GM12874 (cell line): Measurements from ENCODE around the gene VPS4B.

Experiments used
- CTCF ChIP-seq: IDR thresholded peaks from 2 replicates; pipeline ENCODE4 v1.5.1; 2011; ENCODE audit warnings: low read depth, mild to moderate bottlenecking, control low read depth, low read length, moderate library complexity; ENCODE audit not compliant: insufficient read depth

The VPS4B gene

GRCh38 chr18:63422087-63422863 lies at the start of gene VPS4B:
Gene VPS4B (minus strand): TSS chr18:63422476. CDS start chr18:63422259, 217 bp downstream.
- no peak for TF ChIP-seq CTCF

GRCh38 chr18:63470751-63471150 lies 48.5 kb upstream of the VPS4B start:
- no peak for TF ChIP-seq CTCF

- no peak for TF ChIP-seq CTCF
Measured at GRCh38 chr18:63468575-63468974, 46.3 kb upstream of the VPS4B start.

- no peak for TF ChIP-seq CTCF
Measured at GRCh38 chr18:63467699-63468098, 45.4 kb upstream of the VPS4B start.

GRCh38 chr18:63465059-63465458 lies 42.8 kb upstream of the VPS4B start:
- TF ChIP-seq CTCF, result no peak

GRCh38 chr18:63464434-63464833 lies 42.2 kb upstream of the VPS4B start:
- no peak for TF ChIP-seq CTCF

GRCh38 chr18:63460414-63460813 lies 38.1 kb upstream of the VPS4B start:
- no peak for TF ChIP-seq CTCF
